Measurements from ENCODE around the gene TMEM98.

DNA sequence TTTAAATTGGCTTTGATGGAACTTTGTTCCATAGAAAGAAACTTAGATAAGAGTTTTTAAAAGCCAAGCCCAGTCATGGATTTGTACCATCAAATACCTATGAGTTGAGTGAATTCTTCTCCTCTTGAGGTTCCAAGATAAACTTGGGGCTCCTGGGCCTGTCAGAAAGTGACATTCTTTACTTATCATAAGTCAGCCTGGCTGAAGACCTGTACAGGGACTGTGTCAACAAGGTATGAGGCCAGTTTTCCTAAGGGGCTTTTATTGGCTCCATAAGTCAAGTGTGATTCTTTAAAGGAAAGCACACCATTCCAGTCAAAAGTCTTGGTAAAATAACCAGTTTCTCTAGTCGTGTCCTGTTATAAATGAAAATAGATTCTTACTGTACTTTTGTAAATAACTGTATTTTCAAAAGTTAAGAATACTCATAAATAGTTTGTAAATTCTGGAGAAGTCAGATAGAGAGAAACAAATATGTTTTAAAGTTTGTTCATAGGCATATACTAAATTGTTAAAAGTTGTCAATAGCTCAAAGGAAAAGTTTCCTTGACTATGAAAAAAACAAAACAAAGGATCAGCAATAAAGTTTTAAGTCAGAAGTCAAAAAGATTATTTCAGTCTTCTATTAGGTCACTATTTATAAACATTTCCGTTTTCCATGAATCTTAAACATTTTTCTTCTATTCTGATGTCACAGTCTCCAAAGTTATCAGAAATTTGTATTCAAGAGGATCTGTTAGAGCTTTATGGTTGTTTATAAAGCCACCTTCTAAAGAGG is 28.5 kb upstream of the TMEM98 start:
- TF ChIP-seq, protein P1, sequence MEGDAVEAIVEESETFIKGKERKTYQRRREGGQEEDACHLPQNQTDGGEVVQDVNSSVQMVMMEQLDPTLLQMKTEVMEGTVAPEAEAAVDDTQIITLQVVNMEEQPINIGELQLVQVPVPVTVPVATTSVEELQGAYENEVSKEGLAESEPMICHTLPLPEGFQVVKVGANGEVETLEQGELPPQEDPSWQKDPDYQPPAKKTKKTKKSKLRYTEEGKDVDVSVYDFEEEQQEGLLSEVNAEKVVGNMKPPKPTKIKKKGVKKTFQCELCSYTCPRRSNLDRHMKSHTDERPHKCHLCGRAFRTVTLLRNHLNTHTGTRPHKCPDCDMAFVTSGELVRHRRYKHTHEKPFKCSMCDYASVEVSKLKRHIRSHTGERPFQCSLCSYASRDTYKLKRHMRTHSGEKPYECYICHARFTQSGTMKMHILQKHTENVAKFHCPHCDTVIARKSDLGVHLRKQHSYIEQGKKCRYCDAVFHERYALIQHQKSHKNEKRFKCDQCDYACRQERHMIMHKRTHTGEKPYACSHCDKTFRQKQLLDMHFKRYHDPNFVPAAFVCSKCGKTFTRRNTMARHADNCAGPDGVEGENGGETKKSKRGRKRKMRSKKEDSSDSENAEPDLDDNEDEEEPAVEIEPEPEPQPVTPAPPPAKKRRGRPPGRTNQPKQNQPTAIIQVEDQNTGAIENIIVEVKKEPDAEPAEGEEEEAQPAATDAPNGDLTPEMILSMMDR (IDR thresholded peaks at IDR 0.05), result no peak
- TF ChIP-seq POLR2A (IDR thresholded peaks at IDR 0.05), result no peak

All from ovary (tissue), 3 donors.